IgD-negative memory B cell (primary cell): ENCODE measurements around the gene KRT83. TPM values are rescaled to one million over a fixed set of nuclear protein-coding genes. Genes with fewer than 3 reads are reported as not detected.
"Not testable (repeated sequence)": the region's sequence is repeated elsewhere in the genome, so short reads cannot be mapped to it uniquely, and the experiment has no call there.

Source experiments
- H3K27ac Mint-ChIP-seq, 3 donors: one replicate each; pipeline ENCODE4 v1.8.0; 2020 to 2022; ENCODE audit warnings: mild to moderate bottlenecking in 3 of 3, mixed read lengths in 3 of 3, moderate library complexity in 1 of 3
- H3K27me3 Mint-ChIP-seq: one replicate; pipeline ENCODE4 v1.8.0; 2021; ENCODE audit warnings: mixed read lengths
- H3K36me3 Mint-ChIP-seq: one replicate; pipeline ENCODE4 v1.8.0; 2020; ENCODE audit warnings: mild to moderate bottlenecking, mixed read lengths
- H3K4me1 Mint-ChIP-seq, 3 donors: one replicate each; pipeline ENCODE4 v1.8.0; 2020 to 2022; ENCODE audit warnings: mixed read lengths in 3 of 3, mild to moderate bottlenecking in 1 of 3
- H3K4me3 Mint-ChIP-seq, 4 donors: one replicate each; pipeline ENCODE4 v1.8.0; 2020 to 2022; ENCODE audit warnings: mild to moderate bottlenecking in 4 of 4, mixed read lengths in 4 of 4, moderate library complexity in 3 of 4
- H3K9me3 Mint-ChIP-seq, 3 donors: one replicate each; pipeline ENCODE4 v1.8.0; 2020 to 2021; ENCODE audit warnings: mixed read lengths in 3 of 3, mild to moderate bottlenecking in 1 of 3
- polyA plus RNA-seq: library from polyadenylated mRNA; unstranded; fragments of 300-500 nt; fragmentation: Illumina TruSeq; gene quantifications from one replicate; pipeline ENCODE4 v1.2.3, GENCODE V29; 2021

KRT83 gene
- polyA plus RNA-seq, 1 donor from 2014 or later = not detected

GRCh38 chr12:52346593-52346992, 25.4 kb upstream of the KRT83 start:
- Mint-ChIP-seq H3K36me3 (no peaks in the 10 kb centered on the region), H3K9me3 (peaks cover 0 to 5% (median 0%) of the 10 kb centered on the region in 3 donors), H3K27ac (no peak overlapping the region), H3K27me3 (peaks cover 10% of the 10 kb centered on the region), H3K4me1 (peaks cover 0 to 2% (median under 1%) of the 10 kb centered on the region in 3 donors), H3K4me3 (no peak overlapping the region)

- H3K27me3 Mint-ChIP-seq, H3K4me3 Mint-ChIP-seq, H3K4me1 Mint-ChIP-seq, H3K27ac Mint-ChIP-seq, H3K9me3 Mint-ChIP-seq, H3K36me3 Mint-ChIP-seq: not testable (repeated sequence)
These were observed 23.8 kb upstream of the KRT83 start for GRCh38 chr12:52345041-52345440.

GRCh38 chr12:52344111-52344510, 22.9 kb upstream of the KRT83 start:
- H3K27ac Mint-ChIP-seq = no peak overlapping the region
- H3K9me3 Mint-ChIP-seq = peaks cover 0 to 5% (median 0%) of the 10 kb centered on the region in 3 donors
- no peak overlapping the region for H3K4me3 Mint-ChIP-seq
- no peaks in the 10 kb centered on the region for H3K36me3 Mint-ChIP-seq
- H3K27me3 Mint-ChIP-seq = peaks cover 10% of the 10 kb centered on the region
- peaks cover 0 to 2% (median 0%) of the 10 kb centered on the region in 3 donors for H3K4me1 Mint-ChIP-seq

GRCh38 chr12:52343550-52343949, 22.4 kb upstream of the KRT83 start:
- no peaks in the 10 kb centered on the region for H3K36me3 Mint-ChIP-seq
- H3K4me1 Mint-ChIP-seq = peaks cover 0 to 2% (median 0%) of the 10 kb centered on the region in 3 donors
- H3K4me3 Mint-ChIP-seq = no peak overlapping the region
- H3K27me3 Mint-ChIP-seq = peaks cover 13% of the 10 kb centered on the region
- H3K27ac Mint-ChIP-seq = no peak overlapping the region
- peaks cover 0 to 5% (median 0%) of the 10 kb centered on the region in 3 donors for H3K9me3 Mint-ChIP-seq

- Mint-ChIP-seq H3K36me3 (no peaks in the 10 kb centered on the region), H3K27ac (no peak overlapping the region), H3K9me3 (peaks cover 0 to 5% (median under 1%) of the 10 kb centered on the region in 3 donors), H3K4me3 (no peak overlapping the region), H3K4me1 (peaks cover 0 to 2% (median 0%) of the 10 kb centered on the region in 3 donors), H3K27me3 (peaks cover 13% of the 10 kb centered on the region)
These were observed 21.7 kb upstream of the KRT83 start for GRCh38 chr12:52342781-52343490.

GRCh38 chr12:52341066-52341580, 19.9 kb upstream of the KRT83 start:
- Mint-ChIP-seq H3K4me3 (no peak overlapping the region), H3K27me3 (peaks cover 15% of the 10 kb centered on the region), H3K4me1 (peaks cover 0 to 2% (median 0%) of the 10 kb centered on the region in 3 donors), H3K36me3 (no peaks in the 10 kb centered on the region), H3K9me3 (peaks cover 0 to 10% (median 5%) of the 10 kb centered on the region in 3 donors), H3K27ac (no peak overlapping the region)

GRCh38 chr12:52338241-52338960, 17.2 kb upstream of the KRT83 start:
- Mint-ChIP-seq H3K27me3 (peaks cover 16% of the 10 kb centered on the region), H3K27ac (no peak overlapping the region)

GRCh38 chr12:52337054-52337453, 15.9 kb upstream of the KRT83 start:
- Mint-ChIP-seq H3K36me3 (no peaks in the 10 kb centered on the region), H3K4me1 (peaks cover 0 to 2% (median 0%) of the 10 kb centered on the region in 3 donors), H3K4me3 (no peak overlapping the region), H3K27me3 (peaks cover 20% of the 10 kb centered on the region), H3K9me3 (peaks cover 0 to 5% (median 5%) of the 10 kb centered on the region in 3 donors), H3K27ac (no peak overlapping the region)

More at GRCh38 chr12:52338241-52338960, 17.2 kb upstream of the KRT83 start:
- no peaks in the 10 kb centered on the region for H3K36me3 Mint-ChIP-seq
- peaks cover 0 to 5% (median 5%) of the 10 kb centered on the region in 3 donors for H3K9me3 Mint-ChIP-seq
- peaks cover 0 to 2% (median 0%) of the 10 kb centered on the region in 3 donors for H3K4me1 Mint-ChIP-seq
- H3K4me3 Mint-ChIP-seq = no peak overlapping the region

GRCh38 chr12:52336641-52337040, 15.4 kb upstream of the KRT83 start:
- peaks cover 0 to 2% (median 0%) of the 10 kb centered on the region in 3 donors for H3K4me1 Mint-ChIP-seq
- H3K27ac Mint-ChIP-seq = no peak overlapping the region
- H3K27me3 Mint-ChIP-seq = peaks cover 22% of the 10 kb centered on the region
- no peak overlapping the region for H3K4me3 Mint-ChIP-seq
- H3K9me3 Mint-ChIP-seq = peaks cover 0 to 5% (median 5%) of the 10 kb centered on the region in 3 donors
- no peaks in the 10 kb centered on the region for H3K36me3 Mint-ChIP-seq

- peaks cover 0 to 5% (median 5%) of the 10 kb centered on the region in 3 donors for H3K9me3 Mint-ChIP-seq
- no peaks in the 10 kb centered on the region for H3K4me1 Mint-ChIP-seq
- H3K27me3 Mint-ChIP-seq = peaks cover 22% of the 10 kb centered on the region
- no peak overlapping the region for H3K4me3 Mint-ChIP-seq
- no peaks in the 10 kb centered on the region for H3K36me3 Mint-ChIP-seq
- H3K27ac Mint-ChIP-seq = no peak overlapping the region
These were observed 14.5 kb upstream of the KRT83 start for GRCh38 chr12:52335598-52336262.

- H3K36me3 Mint-ChIP-seq = no peaks in the 10 kb centered on the region
- no peak overlapping the region for H3K27ac Mint-ChIP-seq
- no peaks in the 10 kb centered on the region for H3K4me1 Mint-ChIP-seq
- H3K27me3 Mint-ChIP-seq = peaks cover 19% of the 10 kb centered on the region
- no peak overlapping the region for H3K4me3 Mint-ChIP-seq
- peaks cover 0 to 5% (median 5%) of the 10 kb centered on the region in 3 donors for H3K9me3 Mint-ChIP-seq
These were observed 13.0 kb upstream of the KRT83 start for GRCh38 chr12:52334185-52334584.

- Mint-ChIP-seq H3K36me3 (no peaks in the 10 kb centered on the region), H3K27me3 (peaks cover 15% of the 10 kb centered on the region), H3K4me3 (no peak overlapping the region), H3K4me1 (no peaks in the 10 kb centered on the region), H3K9me3 (peaks cover 0 to 5% (median 5%) of the 10 kb centered on the region in 3 donors), H3K27ac (no peak overlapping the region)
These were observed 12.1 kb upstream of the KRT83 start for GRCh38 chr12:52333321-52333720.

GRCh38 chr12:52332381-52332780, 11.2 kb upstream of the KRT83 start:
- Mint-ChIP-seq H3K4me3 (no peak overlapping the region), H3K4me1 (peaks cover under 1 to 4% (median 3%) of the 10 kb centered on the region in 3 donors), H3K36me3 (no peaks in the 10 kb centered on the region), H3K27me3 (peaks cover 13% of the 10 kb centered on the region), H3K9me3 (peaks cover 0 to 5% (median 4%) of the 10 kb centered on the region in 3 donors), H3K27ac (no peak overlapping the region)

- no peak overlapping the region for H3K4me3 Mint-ChIP-seq
- H3K9me3 Mint-ChIP-seq = peaks cover 0 to 4% (median 4%) of the 10 kb centered on the region in 3 donors
- H3K27ac Mint-ChIP-seq = no peak overlapping the region
- peaks cover 3 to 7% (median 5%) of the 10 kb centered on the region in 3 donors for H3K4me1 Mint-ChIP-seq
- H3K27me3 Mint-ChIP-seq = peaks cover 15% of the 10 kb centered on the region
- no peaks in the 10 kb centered on the region for H3K36me3 Mint-ChIP-seq
These were observed 10.6 kb upstream of the KRT83 start for GRCh38 chr12:52331833-52332232.

- no peaks in the 10 kb centered on the region for H3K36me3 Mint-ChIP-seq
- H3K4me1 Mint-ChIP-seq = peaks cover 3 to 7% (median 5%) of the 10 kb centered on the region in 3 donors
- no peak overlapping the region for H3K27ac Mint-ChIP-seq
- no peaks in the 10 kb centered on the region for H3K9me3 Mint-ChIP-seq
- H3K27me3 Mint-ChIP-seq = peaks cover 15% of the 10 kb centered on the region
- no peak overlapping the region for H3K4me3 Mint-ChIP-seq
These were observed 9.8 kb upstream of the KRT83 start for GRCh38 chr12:52331039-52331438.
